Hepatocyte (in vitro differentiated cells): ENCODE data around the gene LASP1NB.

Experiments used
- CTCF ChIP-seq: fragments of 200-600 bp; sonication (generic); IDR thresholded peaks from 2 replicates; pipeline ENCODE4 v1.5.1; 2016; ENCODE audit warnings: antibody characterized with exemption, mild to moderate bottlenecking; ENCODE audit not compliant: poor library complexity
- EZH2 ChIP-seq: fragments of 200-600 bp; sonication (generic); IDR thresholded peaks from 2 replicates; pipeline ENCODE4 v1.6.1; 2016; ENCODE audit warnings: antibody characterized with exemption, mild to moderate bottlenecking, borderline replicate concordance
- EZH2phosphoT487 ChIP-seq: fragments of 200-600 bp; sonication (generic); IDR thresholded peaks from one replicate; pipeline ENCODE4 v1.6.1; 2018; ENCODE audit warnings: antibody characterized with exemption, mild to moderate bottlenecking, low read depth, moderate library complexity; ENCODE audit not compliant: unreplicated experiment, severe bottlenecking

GRCh38 chr17:38940404-38940803 is 15.0 kb downstream of the LASP1NB start:
- no peak for TF ChIP-seq CTCF
- TF ChIP-seq EZH2: no peak
- no peak for TF ChIP-seq EZH2phosphoT487
